Measurements from ENCODE around the gene FUT2.

- TF ChIP-seq, protein P1, sequence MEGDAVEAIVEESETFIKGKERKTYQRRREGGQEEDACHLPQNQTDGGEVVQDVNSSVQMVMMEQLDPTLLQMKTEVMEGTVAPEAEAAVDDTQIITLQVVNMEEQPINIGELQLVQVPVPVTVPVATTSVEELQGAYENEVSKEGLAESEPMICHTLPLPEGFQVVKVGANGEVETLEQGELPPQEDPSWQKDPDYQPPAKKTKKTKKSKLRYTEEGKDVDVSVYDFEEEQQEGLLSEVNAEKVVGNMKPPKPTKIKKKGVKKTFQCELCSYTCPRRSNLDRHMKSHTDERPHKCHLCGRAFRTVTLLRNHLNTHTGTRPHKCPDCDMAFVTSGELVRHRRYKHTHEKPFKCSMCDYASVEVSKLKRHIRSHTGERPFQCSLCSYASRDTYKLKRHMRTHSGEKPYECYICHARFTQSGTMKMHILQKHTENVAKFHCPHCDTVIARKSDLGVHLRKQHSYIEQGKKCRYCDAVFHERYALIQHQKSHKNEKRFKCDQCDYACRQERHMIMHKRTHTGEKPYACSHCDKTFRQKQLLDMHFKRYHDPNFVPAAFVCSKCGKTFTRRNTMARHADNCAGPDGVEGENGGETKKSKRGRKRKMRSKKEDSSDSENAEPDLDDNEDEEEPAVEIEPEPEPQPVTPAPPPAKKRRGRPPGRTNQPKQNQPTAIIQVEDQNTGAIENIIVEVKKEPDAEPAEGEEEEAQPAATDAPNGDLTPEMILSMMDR (IDR thresholded peaks at IDR 0.05) = no peak
- TF ChIP-seq EP300 (IDR thresholded peaks at IDR 0.05; ENCODE audit: low read depth) (no peak), POLR2A (IDR thresholded peaks at IDR 0.05) (no peak)
Observed at GRCh38 chr19:48750771-48751504, 55.2 kb downstream of the FUT2 start.
